HepG2 (cell line): ENCODE data around the gene ZSWIM8. TPM values are rescaled to one million over a fixed set of nuclear protein-coding genes. Genes with fewer than 3 reads are reported as not detected.

ENCODE experiments used
- ATF6 ChIP-seq: sonication (generic); formaldehyde crosslinking; conservative IDR thresholded peaks from 2 replicates; pipeline ENCODE4 v1.4.0; 2020; ENCODE audit warnings: missing genetic modification reagents
- CEBPB ChIP-seq: IDR thresholded peaks from 2 replicates; pipeline ENCODE4 v1.6.1; 2011; ENCODE audit warnings: low read depth, low read length, improper control_type of control experiment, borderline replicate concordance
- DMTF1 ChIP-seq: sonication (generic); formaldehyde crosslinking; IDR thresholded peaks from 2 replicates; pipeline ENCODE4 v1.4.0; 2020; ENCODE audit warnings: mild to moderate bottlenecking, missing genetic modification reagents
- EEA1 ChIP-seq: sonication (generic); formaldehyde crosslinking; IDR thresholded peaks from 2 replicates; pipeline ENCODE4 v1.5.1; 2020; ENCODE audit warnings: mild to moderate bottlenecking, missing genetic modification reagents, borderline replicate concordance
- EED ChIP-seq: sonication (generic); formaldehyde crosslinking; IDR thresholded peaks from 2 replicates; pipeline ENCODE4 v1.5.0; 2020; ENCODE audit warnings: mild to moderate bottlenecking, missing genetic modification reagents
- HIC2 ChIP-seq: sonication (generic); formaldehyde crosslinking; IDR thresholded peaks from 2 replicates; pipeline ENCODE4 v1.9.0; 2022; ENCODE audit warnings: low read depth, missing genetic modification reagents
- KMT2B ChIP-seq: IDR thresholded peaks from 2 replicates; pipeline ENCODE4 v1.6.1; 2016; ENCODE audit warnings: missing genetic modification reagents, missing compliant biosample characterization
- MBD4 ChIP-seq: IDR thresholded peaks from 2 replicates; pipeline ENCODE4 v1.6.1; 2012; ENCODE audit warnings: low read length, inconsistent platforms, borderline replicate concordance
- MTA1 ChIP-seq: sonication (generic); formaldehyde crosslinking; IDR thresholded peaks from 2 replicates; pipeline ENCODE4 v1.4.0; 2020; ENCODE audit warnings: missing genetic modification reagents, mild to moderate bottlenecking, borderline replicate concordance
- MTA3 ChIP-seq: sonication (generic); formaldehyde crosslinking; IDR thresholded peaks from 2 replicates; pipeline ENCODE4 v1.4.0; 2020; ENCODE audit warnings: missing genetic modification reagents
- NAIF1 ChIP-seq: sonication (generic); formaldehyde crosslinking; IDR thresholded peaks from 2 replicates; pipeline ENCODE4 v1.5.0; 2020; ENCODE audit warnings: mild to moderate bottlenecking, missing genetic modification reagents, borderline replicate concordance
- POLR2AphosphoS2 ChIP-seq: IDR thresholded peaks from 2 replicates; pipeline ENCODE4 v1.6.1; 2011; ENCODE audit warnings: low read depth, low read length, improper control_type of control experiment
- SNAI1 ChIP-seq: sonication (generic); formaldehyde crosslinking; IDR thresholded peaks from 2 replicates; pipeline ENCODE4 v1.5.0; 2020; ENCODE audit warnings: mild to moderate bottlenecking, missing genetic modification reagents, borderline replicate concordance
- USF2 ChIP-seq, 2 experiments: sonication (generic) in 1 of 2; formaldehyde crosslinking in 1 of 2; IDR thresholded peaks; 2 replicates each; pipeline versions ENCODE4 v1.5.1 to v1.6.1; 2011 to 2020; ENCODE audit warnings: borderline replicate concordance in 1 of 2, low read depth in 1 of 2, low read length in 1 of 2, mild to moderate bottlenecking in 1 of 2, missing genetic modification reagents in 1 of 2, moderate library complexity in 1 of 2
- ZNF501 ChIP-seq: sonication (generic); formaldehyde crosslinking; IDR thresholded peaks from 2 replicates; pipeline ENCODE4 v1.5.1; 2020; ENCODE audit warnings: mild to moderate bottlenecking, moderate library complexity, missing genetic modification reagents
- ZNF543 ChIP-seq: sonication (generic); formaldehyde crosslinking; IDR thresholded peaks from 2 replicates; pipeline ENCODE4 v1.4.0; 2020; ENCODE audit warnings: mild to moderate bottlenecking, missing genetic modification reagents
- ZNF639 ChIP-seq: conservative IDR thresholded peaks from 2 replicates; pipeline ENCODE4 v1.6.1; 2018; ENCODE audit warnings: missing genetic modification reagents
- ZNF678 ChIP-seq: sonication (generic); formaldehyde crosslinking; IDR thresholded peaks from 2 replicates; pipeline ENCODE4 v1.4.0; 2020; ENCODE audit warnings: mild to moderate bottlenecking, missing genetic modification reagents
- ZNF879 ChIP-seq: sonication (generic); formaldehyde crosslinking; IDR thresholded peaks from 2 replicates; pipeline ENCODE4 v1.8.1; 2023; ENCODE audit warnings: missing genetic modification reagents
- polyA plus RNA-seq, 8 experiments: library from polyadenylated mRNA; depleted of rRNA in 3 of 8; stranded (reverse) in 7 of 8; unstranded in 1 of 8; fragments of >200 nt; fragmentation: Illumina TruSeq in 4 of 8; extraction: Trizol in 4 of 8; gene quantifications; 2 replicates each; pipeline versions ENCODE4 v1.2.1 to v1.2.3, GENCODE V29; 2011 to 2016; ENCODE audit warnings: low read depth in 4 of 8, missing spikeins in 1 of 8, mixed read lengths in 1 of 8; ENCODE audit not compliant: insufficient read depth in 1 of 8
- total RNA-seq, 5 experiments: library from RNA; depleted of rRNA; stranded (reverse); fragments of >200 nt; fragmentation: Illumina TruSeq; extraction: Trizol; gene quantifications; 2 replicates each; pipeline ENCODE4 v1.2.3, GENCODE V29; 2016; ENCODE audit warnings: low read depth in 1 of 5

The ZSWIM8 gene
- total and polyA plus RNA-seq, 2 of the 13 experiments (the other 11 are each of a cell fraction or from before 2014, with no cell fraction given): 39.9 to 98.2 TPM

- no peak for TF ChIP-seq USF2 (IDR thresholded peaks at IDR 0.05; ENCODE audit: low read depth, low read length)
- no peak for TF ChIP-seq USF2 (CRISPR knock-in tag; IDR thresholded peaks at IDR 0.05; ENCODE audit: borderline replicate concordance)
- peak; percentile 95 for TF ChIP-seq ZNF501 (CRISPR knock-in tag)
- TF ChIP-seq SNAI1: peak; percentile 95; the same call in 1 of the 2 replicates
- no peak; the same call in 1 of the 2 replicates for TF ChIP-seq ZNF678 (CRISPR knock-in tag)
- peak; percentile 60; the same call in 1 of the 2 replicates for TF ChIP-seq KMT2B (CRISPR knock-in tag)
- TF ChIP-seq MBD4: no peak
- TF ChIP-seq ZNF639: no peak
- no peak for TF ChIP-seq ZNF543 (CRISPR knock-in tag)
- no peak for TF ChIP-seq HIC2 (CRISPR knock-in tag)
- no peak for TF ChIP-seq CEBPB
- TF ChIP-seq NAIF1 (CRISPR knock-in tag): no peak
- TF ChIP-seq MTA3 (CRISPR knock-in tag): no peak
- TF ChIP-seq DMTF1 (CRISPR knock-in tag): peak; percentile 100
- TF ChIP-seq EEA1 (CRISPR knock-in tag): no peak; the same call in 1 of the 2 replicates
- no peak for TF ChIP-seq ATF6 (CRISPR knock-in tag)
- TF ChIP-seq EED (CRISPR knock-in tag): no peak
- no peak; the same call in 1 of the 2 replicates for TF ChIP-seq POLR2AphosphoS2
- TF ChIP-seq MTA1 (CRISPR knock-in tag): no peak
- TF ChIP-seq ZNF879 (CRISPR knock-in tag): no peak
Observed at GRCh38 chr10:73743905-73744663, 41.3 kb upstream of the ZSWIM8 start, which contains the start of gene SEC24C (continued).
